Measurements from ENCODE around the gene TIMMDC1. TPM values are rescaled to one million over a fixed set of nuclear protein-coding genes. Genes with fewer than 3 reads are reported as not detected.

TIMMDC1 gene
- total RNA-seq, 2 donors from 2014 or later, result 79.9 to 108 TPM

DNA sequence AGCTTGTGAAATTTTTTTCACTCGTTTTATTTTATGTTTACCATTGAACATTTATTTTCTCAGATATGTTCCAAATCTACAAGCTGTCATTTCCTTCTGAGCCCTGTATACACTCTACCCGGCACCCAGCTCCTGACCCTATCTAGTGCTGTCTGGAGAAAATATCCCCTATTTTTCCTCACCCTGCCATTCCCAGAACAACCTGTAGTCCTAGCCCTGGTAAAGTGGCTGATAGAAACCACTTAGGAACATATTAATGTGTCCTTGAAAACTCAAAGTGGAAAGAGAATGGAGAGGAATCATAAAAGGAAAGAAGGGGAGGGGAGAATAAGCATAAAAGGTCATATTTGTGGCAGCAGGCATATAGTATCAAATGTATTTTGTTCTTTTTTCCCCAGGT, 8.2 kb upstream of the TIMMDC1 start:
- H3K36me3 ChIP-seq, result peaks cover 45% of the 10 kb centered on the region
- H3K4me3 ChIP-seq, result no peak overlapping the region
- H3K27me3 ChIP-seq, result no peaks in the 10 kb centered on the region
- no peak for DNase-seq (ENCODE audit: low spot score)
- no peak overlapping the region for H3K27ac ChIP-seq
- H3K4me1 ChIP-seq, result no peaks in the 10 kb centered on the region
- H3K9me3 ChIP-seq, result no peaks in the 10 kb centered on the region
- TF ChIP-seq, protein P1, sequence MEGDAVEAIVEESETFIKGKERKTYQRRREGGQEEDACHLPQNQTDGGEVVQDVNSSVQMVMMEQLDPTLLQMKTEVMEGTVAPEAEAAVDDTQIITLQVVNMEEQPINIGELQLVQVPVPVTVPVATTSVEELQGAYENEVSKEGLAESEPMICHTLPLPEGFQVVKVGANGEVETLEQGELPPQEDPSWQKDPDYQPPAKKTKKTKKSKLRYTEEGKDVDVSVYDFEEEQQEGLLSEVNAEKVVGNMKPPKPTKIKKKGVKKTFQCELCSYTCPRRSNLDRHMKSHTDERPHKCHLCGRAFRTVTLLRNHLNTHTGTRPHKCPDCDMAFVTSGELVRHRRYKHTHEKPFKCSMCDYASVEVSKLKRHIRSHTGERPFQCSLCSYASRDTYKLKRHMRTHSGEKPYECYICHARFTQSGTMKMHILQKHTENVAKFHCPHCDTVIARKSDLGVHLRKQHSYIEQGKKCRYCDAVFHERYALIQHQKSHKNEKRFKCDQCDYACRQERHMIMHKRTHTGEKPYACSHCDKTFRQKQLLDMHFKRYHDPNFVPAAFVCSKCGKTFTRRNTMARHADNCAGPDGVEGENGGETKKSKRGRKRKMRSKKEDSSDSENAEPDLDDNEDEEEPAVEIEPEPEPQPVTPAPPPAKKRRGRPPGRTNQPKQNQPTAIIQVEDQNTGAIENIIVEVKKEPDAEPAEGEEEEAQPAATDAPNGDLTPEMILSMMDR (IDR thresholded peaks at IDR 0.05), result no peak

DNA sequence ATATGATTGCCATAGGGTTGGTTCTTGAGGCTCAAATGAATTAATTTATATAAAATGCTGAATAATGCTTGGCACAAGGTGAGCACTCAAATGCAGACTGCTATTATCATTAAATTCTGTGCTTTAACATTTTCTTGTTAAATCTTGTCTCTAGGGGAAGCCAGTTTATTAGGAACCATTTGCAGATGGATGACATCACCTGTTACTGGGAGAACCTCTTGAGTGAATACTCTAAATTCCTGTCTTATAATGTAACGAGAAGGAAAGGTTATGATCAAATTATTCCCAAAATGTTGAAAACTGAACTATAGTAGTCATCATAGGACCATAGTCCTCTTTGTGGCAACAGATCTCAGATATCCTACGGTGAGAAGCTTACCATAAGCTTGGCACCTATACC, 6.2 kb upstream of the TIMMDC1 start:
- peaks cover 30% of the 10 kb centered on the region for H3K36me3 ChIP-seq
- H3K4me1 ChIP-seq, result peaks cover 0 to 2% of the 10 kb centered on the region in 2 donors
- TF ChIP-seq, protein P1 (IDR thresholded peaks at IDR 0.05), result no peak
- H3K27me3 ChIP-seq, result no peaks in the 10 kb centered on the region
- H3K4me3 ChIP-seq, result no peak overlapping the region
- no peak for DNase-seq (ENCODE audit: low spot score)
- H3K9me3 ChIP-seq, result no peaks in the 10 kb centered on the region
- no peak overlapping the region for H3K27ac ChIP-seq

DNA sequence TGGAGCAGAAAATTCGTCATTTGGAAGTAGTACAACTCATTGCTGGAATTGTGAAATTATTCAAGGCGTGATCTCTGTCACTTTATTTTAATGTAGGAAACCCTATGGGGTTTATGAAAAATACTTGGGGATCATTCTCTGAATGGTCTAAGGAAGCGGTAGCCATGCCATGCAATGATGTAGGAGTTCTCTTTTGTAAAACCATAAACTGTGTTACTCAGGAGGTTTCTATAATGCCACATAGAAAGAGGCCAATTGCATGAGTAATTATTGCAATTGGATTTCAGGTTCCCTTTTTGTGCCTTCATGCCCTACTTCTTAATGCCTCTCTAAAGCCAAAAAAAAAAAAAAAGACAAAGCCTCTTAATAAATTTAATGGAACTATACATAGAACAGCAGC, 5.5 kb upstream of the TIMMDC1 start:
- H3K27me3 ChIP-seq, result no peaks in the 10 kb centered on the region
- TF ChIP-seq, protein P1 (IDR thresholded peaks at IDR 0.05), result no peak
- DNase-seq (ENCODE audit: low spot score), result no peak
- H3K4me3 ChIP-seq, result no peak overlapping the region
- H3K36me3 ChIP-seq, result peaks cover 26% of the 10 kb centered on the region
- H3K9me3 ChIP-seq, result no peaks in the 10 kb centered on the region
- no peak overlapping the region for H3K27ac ChIP-seq
- peaks cover 0 to 9% of the 10 kb centered on the region in 2 donors for H3K4me1 ChIP-seq

DNA sequence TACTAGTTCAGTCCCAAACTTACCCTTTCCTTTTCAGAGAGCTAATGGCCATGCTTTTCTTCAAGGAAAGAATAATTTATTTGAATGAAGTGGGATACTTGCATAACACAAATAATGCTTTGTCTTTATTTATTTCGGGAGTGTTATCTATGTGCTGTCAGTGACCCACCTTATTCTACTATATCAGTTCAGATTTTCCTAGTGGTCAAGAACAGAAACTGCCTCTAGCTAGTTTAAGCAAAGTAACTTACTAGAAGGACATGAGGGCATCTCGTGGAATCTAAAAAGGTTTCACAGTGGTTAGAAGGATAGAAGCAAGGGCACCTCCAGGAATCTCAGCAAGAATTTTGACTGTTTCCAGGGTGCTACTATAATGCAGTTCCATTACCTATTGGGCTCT, 3.8 kb upstream of the TIMMDC1 start:
- no peak for DNase-seq (ENCODE audit: low spot score)
- H3K4me1 ChIP-seq, result peaks cover 0 to 15% of the 10 kb centered on the region in 2 donors
- H3K36me3 ChIP-seq, result peaks cover 11% of the 10 kb centered on the region
- H3K9me3 ChIP-seq, result no peaks in the 10 kb centered on the region
- H3K27ac ChIP-seq, result no peak overlapping the region
- no peak overlapping the region for H3K4me3 ChIP-seq
- no peaks in the 10 kb centered on the region for H3K27me3 ChIP-seq
- TF ChIP-seq, protein P1 (IDR thresholded peaks at IDR 0.05), result no peak

DNA sequence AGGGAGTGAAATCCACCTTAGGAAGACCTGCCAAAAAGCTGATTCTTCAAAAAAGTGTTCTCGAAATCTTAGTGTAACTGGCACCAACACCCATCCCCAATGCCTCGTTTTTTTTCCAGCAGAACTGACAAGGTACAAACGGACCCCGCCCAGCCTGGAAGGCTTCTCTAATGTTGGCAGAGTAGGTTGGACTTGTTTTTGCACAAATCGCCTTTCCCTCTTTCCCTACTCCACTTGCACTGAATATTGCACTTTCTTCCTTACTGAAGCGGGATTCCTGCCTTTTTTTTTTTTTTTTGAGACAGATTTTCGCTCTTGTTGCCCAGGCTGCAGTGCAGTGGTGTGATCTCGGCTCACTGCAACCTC, 544 bp upstream of the TIMMDC1 start:
- Histone ChIP-seq H3K4me1 (peaks cover 0 to 29% of the 10 kb centered on the region in 2 donors), H3K27me3 (no peaks in the 10 kb centered on the region), H3K4me3 (peak overlapping the region; percentile 72 to 100), H3K27ac (peak overlapping the region; percentile 93 to 97), H3K36me3 (peaks cover 7% of the 10 kb centered on the region), H3K9me3 (no peaks in the 10 kb centered on the region)
- DNase-seq (ENCODE audit: low spot score), result no peak
- TF ChIP-seq, protein P1 (IDR thresholded peaks at IDR 0.05), result no peak

DNA sequence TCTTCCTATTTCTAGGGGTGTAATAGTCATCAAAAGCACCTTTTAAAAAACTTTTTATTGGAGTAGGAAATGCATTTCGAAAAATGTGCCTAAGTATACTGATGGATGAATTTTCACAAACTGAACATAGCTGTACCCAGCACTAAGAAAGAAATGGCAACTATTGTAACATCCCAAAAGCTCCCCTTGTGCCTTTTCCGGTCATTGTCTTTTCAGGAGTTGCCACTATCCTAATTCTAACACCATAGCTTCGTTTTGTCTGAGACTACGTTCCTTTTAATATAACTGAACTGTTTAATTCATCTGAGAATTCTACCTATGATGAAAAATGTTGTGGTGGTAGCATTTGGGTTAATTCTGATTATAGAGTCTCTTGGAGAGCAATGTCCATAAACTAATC, 1.9 kb downstream of the TIMMDC1 start:
- H3K4me3 ChIP-seq, result peak overlapping the region; percentile 11 to 72
- H3K4me1 ChIP-seq, result peaks cover 0 to 29% of the 10 kb centered on the region in 2 donors
- no peaks in the 10 kb centered on the region for H3K27me3 ChIP-seq
- H3K36me3 ChIP-seq, result peaks cover 30% of the 10 kb centered on the region
- H3K9me3 ChIP-seq, result no peaks in the 10 kb centered on the region
- DNase-seq (ENCODE audit: low spot score), result no peak
- TF ChIP-seq, protein P1 (IDR thresholded peaks at IDR 0.05), result no peak
- peak overlapping the region in 1 of 2 donors; percentile 97 for H3K27ac ChIP-seq

Measured in right atrium auricular region (tissue), 2 donors.